Right lobe of liver (tissue), 4 donors: ENCODE data around the gene FANCC.

Experiments
- POLR2A ChIP-seq: fragments of 450-650 bp; IDR thresholded peaks from one replicate; pipeline ENCODE4 v1.6.1; 2017; ENCODE audit warnings: antibody characterized with exemption, mild to moderate bottlenecking
- TF ChIP-seq, protein P1 (sequence below), 4 donors: fragments of 200-600 bp in 3 of 4; fragments of 450-650 bp in 1 of 4; IDR thresholded peaks; one replicate each; pipeline versions ENCODE4 v1.5.1 to v1.8.0; 2016 to 2022; ENCODE audit warnings: antibody characterized with exemption in 4 of 4, mild to moderate bottlenecking in 2 of 4
- donor health status: DM: no; HTN: no; CAD: no.
- donor health status: DM: no; HTN: no; CAD: no.
- donor health status: DM: no; HTN: yes; CAD: no.

DNA sequence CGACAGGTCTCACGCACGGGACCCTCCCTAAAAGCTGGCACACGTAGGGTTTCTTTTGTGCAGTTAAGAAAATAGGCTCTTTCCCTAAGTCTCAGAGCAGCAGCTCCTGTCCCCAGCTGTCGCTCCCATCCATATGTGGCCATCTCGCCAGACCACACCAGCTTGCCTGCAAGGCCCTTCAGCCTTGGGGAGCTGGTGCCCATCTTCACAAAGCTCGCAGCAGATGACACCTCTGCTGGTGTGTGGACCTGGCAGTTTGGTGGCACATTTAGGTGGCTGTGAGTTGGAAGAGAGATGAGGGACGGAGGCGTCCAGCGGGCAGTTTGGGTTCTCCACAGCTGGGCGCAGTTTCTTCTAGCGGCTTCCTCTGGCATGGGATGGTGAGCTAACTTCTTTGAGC is 239.0 kb downstream of the FANCC start:
- TF ChIP-seq, protein P1, sequence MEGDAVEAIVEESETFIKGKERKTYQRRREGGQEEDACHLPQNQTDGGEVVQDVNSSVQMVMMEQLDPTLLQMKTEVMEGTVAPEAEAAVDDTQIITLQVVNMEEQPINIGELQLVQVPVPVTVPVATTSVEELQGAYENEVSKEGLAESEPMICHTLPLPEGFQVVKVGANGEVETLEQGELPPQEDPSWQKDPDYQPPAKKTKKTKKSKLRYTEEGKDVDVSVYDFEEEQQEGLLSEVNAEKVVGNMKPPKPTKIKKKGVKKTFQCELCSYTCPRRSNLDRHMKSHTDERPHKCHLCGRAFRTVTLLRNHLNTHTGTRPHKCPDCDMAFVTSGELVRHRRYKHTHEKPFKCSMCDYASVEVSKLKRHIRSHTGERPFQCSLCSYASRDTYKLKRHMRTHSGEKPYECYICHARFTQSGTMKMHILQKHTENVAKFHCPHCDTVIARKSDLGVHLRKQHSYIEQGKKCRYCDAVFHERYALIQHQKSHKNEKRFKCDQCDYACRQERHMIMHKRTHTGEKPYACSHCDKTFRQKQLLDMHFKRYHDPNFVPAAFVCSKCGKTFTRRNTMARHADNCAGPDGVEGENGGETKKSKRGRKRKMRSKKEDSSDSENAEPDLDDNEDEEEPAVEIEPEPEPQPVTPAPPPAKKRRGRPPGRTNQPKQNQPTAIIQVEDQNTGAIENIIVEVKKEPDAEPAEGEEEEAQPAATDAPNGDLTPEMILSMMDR (IDR thresholded peaks at IDR 0.05): no peak
- TF ChIP-seq POLR2A: no peak
